Eye (tissue), 1 donor: ENCODE results near the gene CHAC2.
A peak's percentile ranks its signal among the peaks of the same experiment; 100 is the strongest.
"Not testable (repeated sequence)": the region's sequence is repeated elsewhere in the genome, so short reads cannot be mapped to it uniquely, and the experiment has no call there.

Source experiments
- DNase-seq: peaks from one replicate; pipeline ENCODE4 v3.0.0-alpha.2; 2015

CHAC2 gene

DNA sequence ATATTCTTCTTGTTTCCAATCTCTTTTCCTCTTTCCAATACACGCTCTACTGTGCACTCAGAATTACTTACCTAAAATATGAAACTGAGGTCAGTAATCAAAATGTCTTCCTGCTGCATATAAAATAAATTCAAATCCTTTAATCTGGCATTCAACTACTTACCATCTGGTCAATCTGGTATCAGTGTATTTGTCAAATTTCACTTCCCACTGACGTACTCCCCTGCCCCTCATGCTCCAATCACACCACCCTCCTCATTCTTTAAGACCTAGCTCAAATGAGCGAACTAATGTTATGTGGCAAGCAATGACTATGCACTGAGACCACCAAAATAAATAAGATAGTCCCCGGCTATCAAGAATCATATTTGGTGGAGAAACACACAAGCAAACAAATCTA, 12.5 kb downstream of the CHAC2 start:
- DNase-seq = no peak

DNA sequence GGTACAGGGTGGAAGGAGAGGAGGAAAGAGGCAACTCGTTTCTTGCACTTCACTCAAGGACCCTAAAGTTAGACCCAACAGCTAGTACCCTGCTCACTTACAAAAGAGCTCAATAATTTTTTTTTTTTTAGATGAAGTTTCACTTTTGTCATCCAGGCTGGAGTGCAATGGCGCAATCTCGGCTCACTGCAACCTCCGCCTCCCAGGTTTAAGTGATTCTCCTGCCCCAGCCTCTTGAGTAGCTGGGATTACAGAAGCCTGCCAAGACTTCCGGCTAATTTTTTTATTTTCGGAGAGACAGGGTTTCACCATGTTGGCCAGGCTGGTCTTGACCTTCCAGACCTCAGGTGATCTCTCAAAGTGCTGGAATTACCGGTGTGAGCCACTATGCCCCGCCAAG, 15.1 kb downstream of the CHAC2 start:
- no peak for DNase-seq

GRCh38 chr2:53784436-53784835, 16.8 kb downstream of the CHAC2 start:
- no peak for DNase-seq

- no peak for DNase-seq
Observed at GRCh38 chr2:53785366-53785765, 17.8 kb downstream of the CHAC2 start.

GRCh38 chr2:53786352-53786704, 18.7 kb downstream of the CHAC2 start:
- no peak for DNase-seq

GRCh38 chr2:53786705-53787613, 19.4 kb downstream of the CHAC2 start, which contains the start of the genes ASB3 and ERLEC1:
Gene ASB3, minus strand, starts transcription at chr2:53786953. Its CDS starts 21,381 bp downstream, at chr2:53765572.
Gene ERLEC1, plus strand, starts transcription at chr2:53787044. Its CDS starts 167 bp downstream, at chr2:53787211.
- DNase-seq = peak; percentile 97

DNA sequence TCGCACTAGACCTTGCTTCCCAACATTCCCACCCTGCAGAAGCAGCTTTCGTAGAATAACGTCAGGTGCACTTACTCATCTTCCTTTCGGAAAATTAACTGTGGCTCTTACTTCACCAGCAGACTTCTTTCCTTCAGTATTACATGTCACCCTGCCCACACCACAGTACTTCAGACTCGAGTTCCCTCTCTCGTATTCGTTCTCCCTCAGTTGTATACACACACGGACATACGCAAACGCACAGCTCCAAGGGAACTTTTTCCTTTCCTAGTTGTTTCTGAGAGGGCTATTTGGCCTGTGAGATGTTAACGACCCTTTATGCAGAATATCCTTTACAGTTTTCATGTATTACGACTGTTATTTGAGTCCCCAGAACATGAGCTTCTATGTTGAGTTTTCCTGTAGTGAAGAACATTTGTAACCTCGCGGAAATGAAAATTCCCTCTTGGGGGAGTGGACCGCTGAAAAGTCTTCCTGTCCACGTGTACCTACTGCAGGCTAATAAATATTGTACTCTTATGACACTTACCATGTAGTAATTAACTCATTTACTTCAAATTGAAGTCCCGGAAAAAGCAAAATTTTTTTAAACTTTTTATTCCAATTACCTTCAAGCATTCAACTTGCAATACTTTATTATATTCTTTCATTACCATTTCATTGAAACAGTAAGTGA, 20.1 kb downstream of the CHAC2 start:
- DNase-seq = peak; percentile 50

GRCh38 chr2:53793261-53793660, 25.7 kb downstream of the CHAC2 start:
- DNase-seq = no peak

DNA sequence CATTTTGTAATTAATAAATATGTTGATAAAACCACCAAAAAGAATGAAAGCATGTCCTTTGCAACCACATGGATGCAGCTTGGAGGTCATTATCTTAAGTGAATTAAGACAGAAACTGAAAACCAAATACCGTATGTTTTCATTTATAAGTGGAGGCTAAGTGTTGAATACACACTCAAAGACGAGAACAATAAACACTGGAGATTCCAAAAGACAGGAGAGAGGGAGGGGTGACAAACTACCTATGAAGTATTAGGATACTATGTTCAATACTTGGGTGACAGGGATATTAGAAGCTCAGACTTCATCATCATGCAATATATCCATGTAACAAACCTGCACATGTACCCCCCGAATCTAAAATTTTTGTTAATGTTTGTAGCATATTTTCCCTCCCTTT, 26.2 kb downstream of the CHAC2 start:
- no peak for DNase-seq

DNA sequence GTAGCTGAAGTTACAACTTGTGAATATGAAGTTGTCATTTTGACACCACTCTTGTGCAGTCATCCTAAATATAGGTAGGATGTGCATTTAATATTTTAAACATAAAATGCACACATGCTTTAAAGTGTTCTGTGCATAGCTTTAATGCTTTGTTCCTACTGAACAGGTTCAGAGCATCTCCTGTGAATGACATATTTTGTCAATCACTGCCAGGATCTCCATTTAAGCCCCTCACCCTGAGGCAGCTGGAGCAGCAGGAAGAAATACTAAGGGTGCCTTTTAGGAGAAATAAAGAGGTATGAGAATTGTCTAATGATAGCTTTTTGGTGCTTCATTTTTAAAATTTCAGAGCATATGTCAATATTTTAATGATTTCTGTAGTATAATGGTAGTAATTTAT, 33.9 kb downstream of the CHAC2 start:
- DNase-seq = no peak

DNA sequence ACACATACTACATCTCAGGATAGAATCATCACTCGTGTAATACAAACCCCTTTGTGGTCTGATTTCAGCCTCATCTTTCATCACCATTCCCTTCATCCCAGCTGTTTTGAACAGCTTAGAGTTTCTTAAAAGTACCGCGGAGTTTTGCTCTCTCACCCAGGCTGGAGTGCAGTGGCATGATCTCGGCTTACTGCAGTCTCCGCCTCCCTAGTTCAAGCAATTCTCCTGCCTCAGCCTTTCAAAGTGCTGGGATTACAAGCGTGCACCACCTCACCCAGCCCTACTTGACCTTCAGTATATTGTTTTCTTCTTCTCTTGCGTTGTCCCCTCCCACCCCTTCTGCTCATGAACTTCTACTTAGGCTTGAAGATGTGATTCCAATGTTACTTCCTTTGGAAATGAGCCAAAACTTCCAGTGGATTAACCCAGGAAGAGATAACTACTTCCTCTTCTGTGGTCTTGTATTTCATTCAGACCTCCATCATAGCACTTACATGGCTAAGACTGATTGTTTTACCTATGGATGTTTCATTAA, 35.1 kb downstream of the CHAC2 start:
- no peak for DNase-seq

DNA sequence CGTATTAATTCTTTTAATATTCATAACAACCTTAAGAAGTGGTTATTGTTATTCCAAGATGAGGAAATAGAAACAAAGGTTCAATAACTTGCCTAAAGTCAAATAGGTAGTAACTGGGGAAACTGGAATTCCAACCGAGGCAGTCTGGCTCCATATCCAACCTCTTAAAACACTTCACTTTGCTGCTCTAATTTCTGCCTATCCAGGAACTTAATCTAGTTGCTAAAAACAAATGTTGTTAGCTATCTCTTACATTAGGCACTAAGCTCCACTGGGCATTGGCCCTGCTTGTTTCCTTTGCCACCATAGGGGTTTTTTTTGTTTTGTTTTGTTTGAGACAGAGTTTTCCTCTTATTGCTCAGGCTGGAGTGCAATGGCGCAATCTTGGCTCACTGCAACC, 44.0 kb downstream of the CHAC2 start:
- no peak for DNase-seq

- no peak for DNase-seq
Observed at GRCh38 chr2:53813151-53813550, 45.5 kb downstream of the CHAC2 start.

DNA sequence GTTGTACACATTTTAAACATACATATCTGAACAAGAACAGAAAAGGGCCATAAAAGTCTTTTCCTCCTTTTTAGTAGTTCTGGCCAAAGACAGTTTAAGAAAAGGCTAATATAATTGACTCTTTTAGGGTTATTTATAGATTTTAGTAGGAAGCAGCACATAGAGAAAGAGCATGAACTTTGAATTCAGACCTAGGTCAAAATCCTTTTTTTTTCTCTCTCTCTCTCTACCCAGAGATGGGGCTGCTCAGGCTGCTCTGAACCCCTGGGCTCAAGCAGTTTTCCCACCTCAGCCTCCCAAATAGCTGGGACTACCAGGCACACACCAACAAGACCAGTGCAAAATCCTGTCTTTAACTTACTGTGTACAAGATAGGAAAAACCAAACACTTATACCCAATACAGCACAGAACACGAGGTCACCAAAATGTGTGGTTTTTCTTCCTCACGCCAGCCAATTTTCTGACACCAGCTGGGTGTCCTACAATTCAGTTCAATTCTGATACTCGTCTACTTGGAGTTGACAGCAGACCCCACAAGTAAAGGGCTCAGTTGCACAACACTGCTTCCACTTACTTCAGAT, 51.3 kb downstream of the CHAC2 start:
- DNase-seq = no peak

DNA sequence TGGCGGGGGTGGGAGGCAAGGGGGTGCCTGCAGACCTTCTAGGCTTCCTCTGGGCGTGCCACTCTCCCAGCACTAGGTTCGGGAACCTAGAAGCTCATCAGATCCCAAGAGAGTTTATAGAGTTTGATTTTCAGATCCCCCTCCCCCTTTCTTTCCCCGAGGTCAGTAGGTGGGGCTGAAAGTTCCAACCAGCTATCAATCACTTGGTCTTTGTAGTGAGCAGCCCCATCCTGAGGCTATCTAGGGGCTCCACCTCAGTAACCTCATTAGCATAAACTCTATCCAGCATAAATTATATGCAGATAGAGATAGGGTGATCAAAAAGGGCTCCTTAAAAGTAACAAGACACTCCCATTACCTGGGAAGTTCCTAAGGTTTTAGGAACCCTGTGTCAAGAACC, 52.0 kb downstream of the CHAC2 start:
- no peak for DNase-seq

DNA sequence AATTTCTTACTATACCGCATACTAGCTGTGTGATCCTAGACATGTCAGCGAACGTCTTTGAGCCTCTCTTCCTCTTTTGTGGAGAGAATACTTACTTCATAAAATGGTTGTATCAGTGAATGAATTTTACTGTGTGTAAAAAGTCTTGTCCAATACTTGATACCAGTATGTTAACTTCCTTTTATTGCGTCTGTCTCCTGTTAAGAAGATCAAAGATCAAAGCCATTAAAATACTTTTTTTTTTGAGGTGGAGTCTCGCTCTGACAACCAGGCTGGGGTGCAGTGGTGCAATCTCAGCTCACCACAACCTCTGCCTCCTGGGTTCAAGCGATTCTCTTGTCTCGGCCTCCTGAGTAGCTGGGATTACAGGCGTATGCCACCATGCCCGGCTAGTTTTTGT, 52.4 kb downstream of the CHAC2 start:
- DNase-seq = no peak

DNA sequence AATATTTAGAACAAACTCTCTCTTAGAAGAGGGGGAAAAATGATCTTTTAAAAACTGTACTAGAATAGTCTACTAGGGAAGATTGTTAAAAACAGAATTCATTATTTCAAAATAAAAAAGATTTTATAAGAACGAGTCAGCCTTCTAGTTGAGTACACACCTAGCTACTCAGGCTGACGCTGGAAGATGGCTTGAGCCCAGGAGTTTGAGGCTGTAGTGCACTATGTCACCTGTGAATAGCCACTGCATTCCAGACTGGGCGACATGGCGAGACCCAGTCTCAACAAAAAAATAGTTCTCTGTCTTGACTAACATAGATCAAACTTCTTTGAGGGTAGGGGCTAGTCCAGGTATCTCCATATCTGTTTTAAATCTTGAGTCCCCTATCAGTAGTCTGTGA, 53.1 kb downstream of the CHAC2 start:
- no peak for DNase-seq

DNA sequence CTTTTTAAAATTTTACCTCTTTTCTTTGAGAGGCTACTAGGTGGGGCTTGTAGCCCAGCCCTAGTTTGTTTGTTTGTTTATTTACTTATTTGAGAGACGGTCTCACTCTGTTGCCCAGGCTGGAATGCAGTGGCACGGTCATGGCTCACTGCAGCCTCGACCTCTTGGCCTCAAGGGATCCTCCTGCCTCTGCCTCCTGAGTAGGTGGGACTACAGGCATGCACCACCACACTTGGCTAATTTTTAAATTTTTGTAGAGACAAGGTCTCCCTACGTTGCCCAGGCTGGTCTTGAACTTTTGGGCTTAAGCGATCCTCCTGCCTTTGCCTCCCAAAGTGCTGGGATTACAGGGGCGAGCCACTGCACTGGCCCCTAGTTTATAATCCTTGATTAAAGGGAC, 54.2 kb downstream of the CHAC2 start:
- no peak for DNase-seq

- DNase-seq = not testable (repeated sequence)
Observed at GRCh38 chr2:53823639-53824038, 56.0 kb downstream of the CHAC2 start.
